CD4-positive, alpha-beta T cell treated with Interleukin-2 at 100 ng/mL for 4 hours (primary cell): ENCODE data around the gene RPS27A.
"Not testable (repeated sequence)": the region's sequence is repeated elsewhere in the genome, so short reads cannot be mapped to it uniquely, and the experiment has no call there.

Source experiments
- DNase-seq: peaks from one replicate; pipeline ENCODE4 v3.0.0-alpha.2; 2020; ENCODE audit warnings: low spot score

The RPS27A gene

DNA sequence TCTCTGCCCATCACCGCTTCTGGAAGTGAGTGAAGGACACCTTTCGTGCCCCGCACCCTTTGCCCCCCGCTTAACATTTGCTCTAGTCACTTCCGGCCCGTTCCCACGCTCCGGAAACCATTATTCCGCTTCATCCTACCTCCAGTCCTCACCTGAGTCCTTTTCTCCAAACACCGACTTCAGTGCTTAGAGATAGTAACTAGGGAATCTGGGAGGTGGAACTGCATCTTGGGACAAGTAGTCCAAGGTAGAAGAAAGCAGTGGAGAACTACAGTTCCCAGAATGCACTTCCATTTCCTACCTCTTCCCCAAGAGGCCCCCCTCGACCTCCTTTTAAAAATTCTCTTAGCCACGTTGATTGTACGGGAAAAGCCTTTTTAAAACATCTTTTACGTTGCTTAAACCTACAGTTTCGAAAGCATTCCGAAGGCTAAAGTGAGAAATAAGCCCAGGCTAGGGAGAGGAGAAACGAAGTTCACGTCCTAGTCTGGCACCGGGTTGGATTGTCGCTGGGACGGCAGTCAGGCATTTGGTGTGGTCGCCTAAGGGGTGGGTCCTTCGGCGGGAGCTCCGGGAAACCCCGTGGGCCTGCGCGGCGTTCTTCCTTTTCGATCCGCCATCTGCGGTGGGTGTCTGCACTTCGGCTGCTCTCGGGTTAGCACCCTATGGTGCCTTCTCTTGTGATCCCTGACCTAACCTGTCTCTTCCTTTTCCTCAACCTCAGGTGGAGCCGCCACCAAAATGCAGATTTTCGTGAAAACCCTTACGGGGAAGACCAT is at the start of gene RPS27A, which contains the start of gene CLHC1:
Gene RPS27A, plus strand, starts transcription at position 605 of the 779 bp plus-strand sequence. Its CDS starts 137 bp downstream, at position 742.
Gene CLHC1, minus strand, starts transcription at position 210 of the 779 bp plus-strand sequence. CDS start 9,882 bp downstream, outside the sequence.
- peak; percentile 96 for DNase-seq

DNA sequence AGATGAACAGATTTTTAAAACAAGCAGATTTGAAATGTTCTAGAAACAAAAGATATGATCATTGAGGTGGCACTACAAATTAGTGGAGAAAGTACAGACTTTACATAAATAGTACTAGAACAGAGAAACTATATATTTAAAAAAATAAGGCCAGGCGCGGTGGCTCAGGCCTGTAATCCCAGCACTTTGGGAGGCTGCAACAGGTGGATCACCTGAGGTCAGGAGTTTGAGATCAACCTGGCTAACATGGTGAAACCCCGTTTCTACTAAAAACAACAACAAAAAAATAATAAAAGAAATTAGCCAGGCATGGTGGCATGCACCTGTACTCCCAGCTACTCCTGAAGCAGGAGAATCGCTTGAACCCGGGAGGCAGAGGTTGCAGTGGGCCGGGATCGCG is 45.7 kb upstream of the RPS27A start:
- DNase-seq: not testable (repeated sequence)

DNA sequence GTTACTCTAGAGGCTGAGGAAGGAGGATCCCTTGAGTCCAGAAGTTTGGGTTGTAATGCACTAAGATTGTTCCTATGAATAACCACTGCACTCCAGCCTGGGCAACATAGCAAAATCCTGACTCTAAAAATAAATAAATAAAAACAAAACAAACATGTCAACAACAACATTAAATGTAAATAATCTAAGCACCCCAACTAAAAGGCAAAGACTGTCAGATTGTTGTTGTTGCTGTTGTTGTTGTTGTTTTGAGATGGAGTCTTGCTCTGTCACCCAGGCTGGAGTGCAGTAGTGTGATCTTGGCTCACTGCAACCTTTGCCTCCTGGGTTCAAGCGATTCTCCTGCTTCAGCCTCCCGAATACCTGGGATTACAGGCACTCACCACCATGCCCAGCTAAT is 40.6 kb upstream of the RPS27A start:
- DNase-seq: not testable (repeated sequence)

DNA sequence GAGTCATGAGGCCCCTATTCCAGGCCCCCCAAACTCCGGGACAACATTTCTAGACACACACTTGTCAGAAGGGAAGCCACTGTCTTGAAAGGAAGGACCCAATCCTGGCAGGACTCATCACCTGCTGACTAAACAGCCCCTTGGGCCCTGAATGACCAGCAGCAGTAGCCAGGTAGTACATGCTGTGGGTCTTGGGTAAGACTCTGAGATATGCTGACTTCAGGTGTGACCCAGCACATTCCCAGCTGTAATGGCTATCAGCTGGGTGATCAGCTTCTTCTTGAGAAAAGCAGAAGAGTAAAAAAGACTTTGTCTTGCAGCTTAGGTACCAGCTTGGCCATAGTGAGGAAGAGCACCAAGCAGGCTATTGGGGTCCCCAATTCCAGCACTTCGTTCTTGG is 36.0 kb upstream of the RPS27A start:
- no peak for DNase-seq

DNA sequence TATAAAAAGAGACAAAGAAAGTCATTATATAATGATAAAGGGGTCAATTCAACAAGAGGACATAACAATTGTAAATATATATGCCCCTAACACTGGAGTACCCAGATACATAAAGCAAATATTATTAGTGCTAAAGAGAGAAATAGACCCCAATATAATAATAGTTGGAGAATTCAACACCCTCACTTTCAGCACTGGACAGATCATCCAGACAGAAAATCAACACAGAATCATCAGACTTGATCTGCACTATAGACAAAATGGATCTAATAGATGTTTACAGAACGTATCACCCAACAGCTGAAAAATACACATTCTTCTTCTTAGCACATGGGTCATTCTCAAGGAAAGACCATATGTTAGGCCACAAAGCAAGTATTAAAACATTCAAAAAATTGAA is 32.1 kb upstream of the RPS27A start:
- no peak for DNase-seq

DNA sequence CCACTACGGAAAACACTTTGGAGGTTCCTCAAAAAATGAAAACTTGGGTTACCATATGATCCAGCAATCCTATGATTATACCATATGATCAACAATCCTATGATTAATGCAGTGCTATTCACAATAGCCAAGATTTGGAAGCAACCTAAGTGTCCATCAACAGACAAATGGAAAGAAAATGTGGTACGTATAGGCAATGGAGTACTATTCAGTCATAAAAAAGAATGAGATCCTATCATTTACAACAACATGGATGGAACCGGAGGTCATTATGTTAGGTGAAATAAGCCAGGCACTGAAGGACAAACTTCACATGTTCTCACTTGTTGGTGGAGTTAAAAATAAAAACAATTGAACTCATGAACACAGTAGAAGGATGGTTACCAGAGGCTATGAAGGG is 28.0 kb upstream of the RPS27A start:
- no peak for DNase-seq

DNA sequence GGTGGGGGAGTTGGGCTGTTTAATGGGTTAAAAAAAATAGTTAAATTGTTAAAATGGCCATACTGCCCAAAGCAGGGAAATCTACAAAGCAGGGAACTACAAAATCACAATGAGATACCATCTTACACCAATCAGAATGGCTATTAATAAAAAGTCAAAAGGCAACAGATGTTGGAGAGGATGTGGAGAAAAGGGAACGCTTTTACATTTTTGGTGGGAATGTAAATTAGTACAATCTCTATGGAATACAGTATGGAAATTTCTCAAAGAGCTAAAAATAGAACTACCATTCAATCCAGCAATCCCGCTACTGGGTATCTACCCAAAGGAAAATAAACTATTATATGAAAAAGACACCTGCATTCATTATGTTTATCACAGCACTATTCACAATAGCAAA is 27.5 kb upstream of the RPS27A start:
- DNase-seq: no peak

DNA sequence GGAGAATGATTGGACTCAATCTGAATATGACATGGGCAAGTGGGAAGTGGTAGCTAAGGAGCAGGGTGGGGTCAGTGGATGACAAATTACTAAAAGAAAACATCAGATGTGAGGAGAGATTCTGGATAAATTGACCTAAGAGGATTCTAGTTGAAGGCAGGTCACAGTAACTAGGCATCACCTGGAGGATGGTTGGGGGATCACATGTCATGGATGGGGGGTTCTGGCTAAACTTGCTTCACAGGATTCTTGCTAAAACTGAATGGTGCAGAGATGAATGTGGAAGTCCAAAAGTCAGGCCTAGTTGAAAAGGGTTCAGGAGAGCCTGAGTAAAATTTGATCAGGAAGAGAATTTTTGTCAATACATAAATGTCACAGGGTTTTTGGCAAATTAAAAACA is 18.7 kb upstream of the RPS27A start:
- DNase-seq: no peak

DNA sequence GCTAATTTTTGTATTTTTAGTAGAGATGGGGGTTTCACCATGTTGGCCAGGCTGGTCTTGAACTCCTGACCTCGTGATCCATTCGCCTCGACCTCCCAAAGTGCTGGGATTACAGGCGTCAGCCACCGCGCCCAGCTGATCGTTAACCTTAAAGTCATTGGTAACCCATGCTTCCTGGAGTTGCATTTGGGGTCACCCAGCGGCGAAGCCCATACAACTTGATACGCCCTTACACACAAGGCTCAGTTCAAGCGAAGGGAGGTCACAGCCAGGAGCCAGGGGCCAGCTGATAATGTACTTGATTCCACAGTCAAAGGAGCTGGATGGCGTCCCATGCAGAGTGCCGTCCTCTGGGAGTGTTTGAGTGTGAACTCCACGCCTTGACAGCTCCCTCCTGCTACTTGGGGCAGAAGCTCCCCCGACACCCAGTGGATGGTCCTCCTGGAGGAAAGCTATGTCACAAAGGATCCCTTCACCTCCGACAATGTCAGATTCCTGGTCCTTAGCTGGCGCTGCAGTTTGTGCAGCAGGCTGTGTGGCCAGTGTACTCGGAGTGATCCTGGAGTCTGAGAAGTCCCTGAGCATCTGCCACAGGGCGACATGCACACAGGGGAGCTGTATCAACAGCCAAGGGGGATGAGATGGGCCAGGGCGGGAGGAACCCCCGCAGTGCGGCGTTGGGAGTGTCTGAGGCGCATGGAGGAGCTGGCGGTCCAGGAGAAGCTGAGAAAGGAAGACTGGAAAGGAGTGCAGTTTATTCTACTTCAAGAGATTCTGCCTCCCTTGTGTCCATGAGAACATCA is 8.3 kb upstream of the RPS27A start:
- DNase-seq: no peak

DNA sequence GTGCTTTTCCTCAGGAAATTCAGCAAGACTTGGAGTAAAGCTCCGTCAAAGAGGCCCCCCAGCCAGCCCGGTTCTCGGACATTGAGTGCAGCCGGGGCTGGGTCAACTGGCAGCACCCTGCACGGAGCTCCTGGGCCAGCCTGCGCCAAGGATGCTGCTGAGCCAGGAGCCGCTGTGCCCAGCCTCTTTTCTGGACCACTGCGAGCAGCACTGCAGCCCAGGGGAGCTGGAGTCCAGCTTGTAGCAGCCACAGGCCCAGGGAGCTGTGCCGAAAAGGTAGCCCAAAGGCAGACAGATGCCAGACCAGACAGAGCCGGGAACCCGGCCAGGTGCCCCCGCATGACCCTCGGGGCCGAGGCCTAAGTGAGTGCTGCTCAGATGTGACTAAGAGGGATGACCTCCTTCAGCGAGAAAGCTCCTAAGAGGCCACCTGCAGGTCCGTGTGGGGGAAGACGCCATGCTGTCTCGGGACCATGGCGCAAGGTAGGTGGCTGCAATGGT is 7.7 kb upstream of the RPS27A start:
- DNase-seq: no peak

DNA sequence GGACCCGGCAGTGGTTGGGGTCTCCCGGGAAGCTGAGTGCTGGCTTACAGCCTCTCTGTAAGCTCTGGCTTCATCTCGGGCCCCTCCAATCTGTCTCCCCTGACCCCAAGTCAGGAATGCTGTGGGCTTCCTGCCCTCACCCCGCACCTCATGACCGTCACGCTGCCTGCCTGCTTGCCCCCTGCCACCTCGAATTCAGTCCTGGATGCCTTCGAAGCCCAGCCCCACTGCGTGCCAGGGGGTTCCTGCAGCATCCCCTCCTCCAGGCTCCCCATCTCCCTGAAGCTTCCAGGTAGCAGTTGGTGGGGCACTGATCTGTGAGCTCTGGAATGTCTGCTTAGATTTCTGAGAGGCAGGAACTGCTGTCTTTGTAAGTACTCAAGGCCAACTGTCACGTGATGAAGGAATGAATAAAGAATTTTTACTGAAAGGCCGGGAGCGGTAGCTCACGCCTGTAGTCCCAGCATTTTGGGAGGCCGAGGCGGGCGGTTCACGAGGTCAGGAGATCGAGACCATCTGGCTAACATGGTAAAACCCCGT is 6.9 kb upstream of the RPS27A start:
- no peak for DNase-seq

DNA sequence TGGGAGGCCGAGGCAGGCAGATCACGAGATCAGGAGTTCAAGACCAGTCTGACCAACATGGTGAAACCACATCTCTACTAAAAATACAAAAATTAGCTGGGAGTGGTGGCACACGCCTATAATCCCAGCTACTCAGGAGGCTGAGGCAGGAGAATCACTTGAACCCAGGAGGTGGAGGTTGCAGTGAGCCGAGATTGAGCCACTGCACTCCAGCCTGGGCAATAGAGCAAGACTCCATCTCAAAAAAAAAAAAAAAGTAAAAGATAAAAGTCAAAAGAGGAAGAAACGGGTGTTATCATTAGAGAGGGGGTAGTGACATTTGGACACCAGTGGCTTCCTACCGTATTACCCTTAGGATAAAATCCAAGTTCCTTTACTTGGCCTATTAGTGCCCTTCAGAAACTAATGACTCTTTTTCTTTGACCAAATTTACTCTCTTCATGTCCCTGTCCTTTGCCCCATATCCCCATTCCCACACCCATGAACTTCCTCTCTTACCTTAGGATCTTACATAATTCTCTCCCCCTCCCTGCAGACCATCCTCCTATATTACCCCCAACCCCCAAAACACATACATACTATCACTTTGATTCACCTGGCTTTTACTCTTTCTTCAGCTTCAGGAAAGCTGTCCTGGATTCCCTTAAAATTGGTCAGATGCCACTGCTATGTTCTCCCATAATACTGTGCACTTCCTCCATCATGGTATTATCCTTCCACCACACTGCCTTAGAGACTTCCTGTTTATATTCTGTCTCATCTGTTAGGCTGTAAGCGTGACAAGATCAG is 4.9 kb upstream of the RPS27A start:
- DNase-seq: peak; percentile 17

DNA sequence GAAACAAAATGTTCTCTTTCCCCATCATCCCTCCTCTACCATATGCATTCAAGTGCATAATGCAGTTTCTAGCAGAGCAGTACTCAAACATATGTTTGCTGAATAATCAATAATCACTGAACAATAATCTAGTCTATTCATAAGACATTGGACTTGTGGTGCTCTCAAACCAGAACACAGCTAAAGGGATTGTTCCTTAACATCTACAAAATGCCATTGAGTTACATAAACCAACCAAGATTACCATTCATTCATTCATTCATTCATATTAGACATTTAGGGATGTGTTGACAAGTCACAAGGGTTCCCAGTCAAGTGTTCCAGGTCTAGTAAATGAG is 4.3 kb upstream of the RPS27A start:
- no peak for DNase-seq

DNA sequence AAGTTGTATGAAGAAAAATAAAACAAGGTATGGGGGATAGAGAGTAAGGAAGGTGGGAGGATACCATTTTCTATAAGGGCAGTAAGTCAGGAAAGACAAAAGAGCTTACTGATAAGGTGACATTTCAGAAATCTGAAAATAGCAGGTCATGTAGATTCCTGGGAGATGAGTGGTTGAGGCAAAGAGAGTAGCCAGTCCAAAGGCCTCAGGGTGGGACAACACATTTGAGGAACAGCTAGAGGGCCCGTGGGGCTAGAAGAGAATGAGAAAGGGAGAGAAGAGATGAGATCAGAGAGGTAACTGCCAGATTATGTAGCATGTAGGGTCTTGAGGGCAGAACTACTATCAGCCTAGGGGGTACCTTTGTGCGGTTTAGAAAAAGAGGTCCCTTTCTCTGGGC is 3.3 kb upstream of the RPS27A start:
- DNase-seq: no peak

DNA sequence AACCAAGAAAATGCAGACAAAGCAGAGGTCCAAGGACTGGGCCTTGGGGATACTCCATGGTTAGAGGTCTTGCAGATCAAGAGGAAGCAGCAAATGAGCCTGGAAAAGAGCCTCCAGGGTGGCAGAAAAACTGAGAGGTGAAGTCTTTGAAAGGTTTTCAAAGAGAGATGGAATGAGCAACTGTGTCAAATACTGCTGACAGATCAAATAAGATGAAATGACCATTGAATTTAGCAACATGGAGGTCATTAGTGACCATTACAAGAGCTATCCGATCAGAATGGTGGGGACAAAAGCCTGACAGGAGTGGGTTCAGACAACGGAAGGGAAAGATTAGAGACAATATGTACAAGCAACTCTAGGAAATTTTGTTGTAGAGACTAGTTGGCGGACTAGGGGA is 1.9 kb upstream of the RPS27A start:
- no peak for DNase-seq

DNA sequence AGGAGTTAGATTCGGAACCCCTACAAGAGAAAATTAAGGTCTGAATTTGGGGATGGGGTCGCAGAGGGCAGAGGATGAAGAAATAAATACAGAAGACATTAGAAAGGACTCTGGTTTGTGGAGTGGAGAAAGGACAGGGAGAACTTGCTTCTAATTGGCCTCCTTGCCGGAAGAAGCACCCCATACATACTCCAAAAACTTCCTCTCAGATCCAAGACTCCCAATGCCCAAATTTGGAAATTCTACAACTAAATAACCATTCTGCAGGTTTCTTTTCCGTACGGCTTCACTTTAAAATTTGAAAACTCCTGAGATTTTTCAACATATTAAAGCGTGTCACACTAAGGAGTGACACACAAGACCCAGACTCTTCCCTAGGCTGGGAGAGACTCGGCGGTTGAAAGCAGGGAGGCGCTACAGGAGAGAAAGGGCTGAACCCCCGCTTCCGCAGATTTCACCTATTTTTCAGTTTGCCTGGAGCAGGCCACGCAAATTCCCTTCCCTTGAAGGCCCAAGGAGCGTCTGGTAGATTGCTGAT is 873 bp upstream of the RPS27A start:
- no peak for DNase-seq

DNA sequence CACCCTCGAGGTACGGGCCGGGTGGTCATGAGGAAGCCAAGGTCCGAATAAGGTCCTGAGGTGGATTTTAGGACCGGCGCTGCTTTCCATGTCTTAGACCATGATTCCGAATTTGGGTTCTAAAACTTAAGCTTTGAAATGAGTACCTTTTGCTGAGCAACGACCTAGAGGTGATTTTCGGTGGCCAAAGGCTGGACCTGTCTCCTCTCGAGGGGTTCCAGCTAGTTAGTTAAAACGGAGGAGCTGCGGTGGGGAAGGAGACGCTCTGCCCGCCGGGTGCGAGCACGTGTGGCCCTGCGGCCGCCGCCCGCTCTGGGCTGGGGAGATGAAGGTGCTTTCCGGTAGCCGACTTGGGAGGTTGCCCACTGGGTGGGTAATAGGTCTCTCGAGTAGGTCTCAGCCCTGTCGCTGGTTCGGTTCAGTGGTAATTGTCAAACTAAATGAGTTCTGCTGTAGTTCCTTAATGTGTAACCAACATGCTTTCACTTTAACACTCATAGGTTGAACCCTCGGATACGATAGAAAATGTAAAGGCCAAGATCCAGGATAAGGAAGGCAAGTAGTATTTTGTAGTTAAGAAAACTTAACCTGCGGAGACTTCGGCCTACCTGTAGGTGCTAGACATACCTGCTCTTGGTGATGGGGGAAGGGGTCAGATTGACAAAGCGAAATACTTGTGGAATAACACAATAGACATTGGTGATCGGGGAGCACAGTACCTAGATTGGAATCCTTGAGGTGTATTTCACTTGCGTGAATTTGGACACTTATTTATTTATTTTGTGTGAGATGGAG is 572 bp downstream of the RPS27A start:
- DNase-seq: peak; percentile 54

DNA sequence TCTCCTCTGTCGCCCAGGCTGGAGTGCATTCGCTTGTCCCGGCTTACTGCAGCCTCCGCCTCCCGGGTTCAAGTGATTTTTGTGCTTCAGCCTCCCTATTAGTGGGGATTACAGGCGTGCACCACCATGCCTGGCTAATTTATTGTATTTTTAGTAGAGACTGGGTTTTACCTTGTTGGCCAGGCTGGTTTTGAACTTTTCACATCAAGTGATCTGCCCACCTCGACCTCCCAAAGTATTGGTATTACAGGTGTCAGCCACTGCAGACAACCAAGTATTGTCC is 1.1 kb downstream of the RPS27A start:
- no peak for DNase-seq

DNA sequence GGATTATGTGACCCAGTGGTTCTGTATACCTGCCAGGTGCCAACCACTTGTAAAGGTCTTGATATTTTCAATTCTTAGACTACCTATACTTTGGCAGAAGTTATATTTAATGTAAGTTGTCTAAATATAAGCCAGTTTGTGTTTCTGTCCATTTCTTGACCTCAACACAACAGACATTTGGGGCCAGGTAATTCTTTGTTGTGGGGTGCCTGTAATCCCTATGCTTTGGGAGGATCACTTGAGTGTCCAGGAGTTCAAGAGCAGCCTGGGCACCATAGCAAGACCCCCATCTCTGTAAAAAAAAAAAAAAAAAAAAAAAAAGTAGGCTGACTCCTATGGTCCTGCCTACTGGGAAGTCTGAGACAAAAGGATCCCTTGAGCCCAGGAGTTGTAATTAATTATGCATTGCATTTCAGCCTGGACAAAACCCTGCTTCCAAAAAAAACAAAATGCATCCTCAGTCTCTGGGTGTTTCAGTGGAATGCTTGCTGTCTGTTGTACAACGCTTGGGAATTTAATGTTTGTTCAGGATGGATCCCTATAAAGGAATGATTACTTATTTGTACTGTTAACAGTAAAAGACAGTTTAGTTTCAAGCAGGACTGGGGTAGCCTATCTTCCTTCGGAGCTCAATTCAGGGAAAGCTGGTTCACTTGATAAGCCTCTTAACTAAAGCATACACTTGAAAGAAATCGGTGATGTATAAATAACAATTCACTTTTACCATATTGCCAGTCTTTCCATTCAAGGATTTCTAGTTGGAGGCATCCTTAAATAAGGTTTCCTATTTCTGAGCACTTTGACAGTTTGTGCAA is 3.4 kb downstream of the RPS27A start:
- DNase-seq: no peak

DNA sequence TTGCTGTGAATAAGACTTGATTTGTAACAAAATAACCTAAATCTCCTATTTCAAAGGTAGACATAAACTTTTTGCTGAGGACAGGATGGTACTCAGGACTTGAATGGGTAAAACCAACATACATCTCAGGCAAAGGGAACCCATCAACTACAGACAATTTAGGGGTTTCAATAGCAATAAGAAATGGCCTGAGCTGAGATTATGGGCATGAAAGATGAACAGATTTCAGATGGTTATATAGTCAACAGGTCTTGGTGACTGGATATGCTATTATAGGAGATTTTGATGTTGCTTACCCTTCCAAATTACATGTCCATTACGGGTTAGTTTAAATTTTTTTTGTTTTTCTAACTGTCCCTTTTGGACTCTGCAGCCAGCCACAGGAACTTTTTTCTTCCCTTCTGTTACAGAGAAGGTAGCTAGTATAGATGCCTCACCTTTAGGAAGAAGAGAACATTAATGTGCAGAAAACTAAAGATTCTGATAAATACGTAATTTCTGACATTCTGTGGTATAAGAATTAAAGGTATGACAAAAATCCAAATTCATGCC is 4.6 kb downstream of the RPS27A start:
- no peak for DNase-seq
